GM08714 (cell line): ENCODE data around the gene MACROD1.
"Not testable (repeated sequence)": the region's sequence is repeated elsewhere in the genome, so short reads cannot be mapped to it uniquely, and the experiment has no call there.

Experiments
- H3K4me3 ChIP-seq: fragments of 200-500 bp; sonication (Bioruptor generic); 2 replicates; pipeline ENCODE4 v1.5.1; 2014; ENCODE audit warnings: mild to moderate bottlenecking, low read length, inconsistent platforms
- ZNF274 ChIP-seq: IDR thresholded peaks from 2 replicates; pipeline ENCODE4 v1.6.1; 2012; ENCODE audit warnings: mild to moderate bottlenecking, low read depth, low read length

The MACROD1 gene

GRCh38 chr11:64176751-64177150 is 10.8 kb upstream of the MACROD1 start:
- no peak overlapping the region for H3K4me3 ChIP-seq
- no peak for TF ChIP-seq ZNF274

- no peak for TF ChIP-seq ZNF274
- H3K4me3 ChIP-seq, result no peak overlapping the region
Observed at GRCh38 chr11:64173616-64174355, 7.9 kb upstream of the MACROD1 start.

- TF ChIP-seq ZNF274, result no peak
Observed at GRCh38 chr11:64170419-64170818, 4.5 kb upstream of the MACROD1 start.

GRCh38 chr11:64165481-64165841 is 452 bp downstream of the MACROD1 start:
- no peak for TF ChIP-seq ZNF274

More at GRCh38 chr11:64170419-64170818, 4.5 kb upstream of the MACROD1 start:
- no peak overlapping the region for H3K4me3 ChIP-seq

GRCh38 chr11:64164392-64165312 is 1.3 kb downstream of the MACROD1 start:
- no peak overlapping the region; the same call in 1 of the 2 replicates for H3K4me3 ChIP-seq
- TF ChIP-seq ZNF274, result no peak

More at GRCh38 chr11:64165481-64165841, 452 bp downstream of the MACROD1 start:
- H3K4me3 ChIP-seq, result peak overlapping the region; percentile 58; the same call in 1 of the 2 replicates

- no peak overlapping the region for H3K4me3 ChIP-seq
- TF ChIP-seq ZNF274, result no peak
Observed at GRCh38 chr11:64163951-64164350, 2.0 kb downstream of the MACROD1 start.

- not testable (repeated sequence) for H3K4me3 ChIP-seq
Observed at GRCh38 chr11:64162769-64163168, 3.1 kb downstream of the MACROD1 start.

GRCh38 chr11:64161037-64161436 is 4.9 kb downstream of the MACROD1 start:
- no peak overlapping the region for H3K4me3 ChIP-seq
- TF ChIP-seq ZNF274, result no peak

- TF ChIP-seq ZNF274, result no peak
- no peak overlapping the region for H3K4me3 ChIP-seq
Observed at GRCh38 chr11:64157631-64158394, 8.1 kb downstream of the MACROD1 start.

GRCh38 chr11:64156235-64157011 is 9.5 kb downstream of the MACROD1 start:
- no peak for TF ChIP-seq ZNF274
- H3K4me3 ChIP-seq, result no peak overlapping the region

- TF ChIP-seq ZNF274, result no peak
- H3K4me3 ChIP-seq, result no peak overlapping the region
Observed at GRCh38 chr11:64153812-64154211, 12.1 kb downstream of the MACROD1 start.

- TF ChIP-seq ZNF274, result no peak
- no peak overlapping the region for H3K4me3 ChIP-seq
Observed at GRCh38 chr11:64152841-64153691, 12.8 kb downstream of the MACROD1 start.

GRCh38 chr11:64151337-64151736 is 14.6 kb downstream of the MACROD1 start:
- no peak overlapping the region for H3K4me3 ChIP-seq
- TF ChIP-seq ZNF274, result no peak
